Caco-2 (cell line): ENCODE results near the gene ATP8A1. TPM values are rescaled to one million over a fixed set of nuclear protein-coding genes. Genes with fewer than 3 reads are reported as not detected.

Source experiments
- BruUV-seq: library from RNA; stranded (reverse); fragments of 400-500 nt; replicated peaks from 2 replicates; lab custom pipeline; 2021; lab: Mats Ljungman, UMichigan
- CTCF ChIA-PET: fragments of 300-600 bp; sonication (Branson Sonifier 250); formaldehyde crosslinking; loops from one replicate; lab custom pipeline; 2022; ENCODE audit warnings: antibody characterized with exemption; lab: Charles Lee
- POLR2A ChIA-PET: fragments of 300-600 bp; sonication (Branson Sonifier 250); formaldehyde crosslinking; loops from one replicate; lab custom pipeline; 2022; ENCODE audit warnings: antibody characterized with exemption; lab: Charles Lee
- DNase-seq, 2 experiments: peaks; one replicate each; pipeline versions ENCODE4 v3.0.0 to v3.0.0-alpha.2; 2020 to 2022
- H3K27me3 ChIP-seq: replicated peaks from 2 replicates; pipeline ENCODE4 v1.6.0; 2011; ENCODE audit warnings: low read length; ENCODE audit not compliant: control insufficient read depth, insufficient read depth
- H3K36me3 ChIP-seq: 2 replicates; pipeline ENCODE4 v1.5.1; 2011; ENCODE audit warnings: low read length; ENCODE audit not compliant: control insufficient read depth, insufficient read depth
- H3K4me1 ChIP-seq: fragments of 250-450 bp; sonication (Bioruptor Pico); 2 replicates; pipeline ENCODE4 v1.5.1; 2020; ENCODE audit warnings: mild to moderate bottlenecking
- H3K4me3 ChIP-seq: 2 replicates; pipeline ENCODE4 v1.5.1; 2011; ENCODE audit warnings: low read depth, mild to moderate bottlenecking, control low read depth, low read length
- H3K9me3 ChIP-seq: fragments of 250-450 bp; sonication (Bioruptor Pico); 2 replicates; pipeline ENCODE4 v1.5.1; 2020; ENCODE audit warnings: mild to moderate bottlenecking, moderate library complexity
- H3K27ac Mint-ChIP-seq: one replicate; pipeline ENCODE4 v1.8.0; 2022; ENCODE audit warnings: mixed read lengths; ENCODE audit not compliant: unreplicated experiment
- H3K27me3 Mint-ChIP-seq: one replicate; pipeline ENCODE4 v1.8.0; 2022; ENCODE audit warnings: mixed read lengths; ENCODE audit not compliant: insufficient read depth, unreplicated experiment
- H3K36me3 Mint-ChIP-seq: one replicate; pipeline ENCODE4 v1.8.0; 2022; ENCODE audit warnings: mild to moderate bottlenecking, mixed read lengths; ENCODE audit not compliant: insufficient read depth, unreplicated experiment
- H3K4me1 Mint-ChIP-seq: one replicate; pipeline ENCODE4 v1.8.0; 2022; ENCODE audit warnings: low read depth, mixed read lengths; ENCODE audit not compliant: unreplicated experiment
- H3K4me3 Mint-ChIP-seq: one replicate; pipeline ENCODE4 v1.8.0; 2022; ENCODE audit warnings: mild to moderate bottlenecking, moderate library complexity, mixed read lengths; ENCODE audit not compliant: unreplicated experiment
- H3K9me3 Mint-ChIP-seq: one replicate; pipeline ENCODE4 v1.8.0; 2022; ENCODE audit warnings: mixed read lengths; ENCODE audit not compliant: unreplicated experiment
- CTCF ChIP-seq, 2 experiments: fragments of 200-600 bp in 1 of 2; IDR thresholded peaks; 1 replicate in 1 of 2; 2 replicates in 1 of 2; pipeline versions ENCODE4 v1.5.1 to v1.8.0; 2011 to 2022; ENCODE audit warnings: antibody characterized with exemption in 1 of 2, control low read depth in 1 of 2, inconsistent platforms in 1 of 2, low read depth in 1 of 2, low read length in 1 of 2, mild to moderate bottlenecking in 1 of 2, moderate library complexity in 1 of 2; ENCODE audit not compliant: insufficient read depth in 1 of 2, severe bottlenecking in 1 of 2, unreplicated experiment in 1 of 2
- intact Hi-C: fragments of 100-400 bp; cut with micrococcal nuclease; formaldehyde crosslinking; loops from one replicate; pipeline ENCODE4 v1.10.0; 2022; ENCODE audit not compliant: unreplicated experiment
- total RNA-seq: library from RNA; stranded (reverse); gene quantifications from 2 replicates; pipeline ENCODE4 v1.2.3, GENCODE V29; 2022

Gene ATP8A1
- total RNA-seq, 1 experiment from 2014 or later: 9.3 TPM

GRCh38 chr4:42579903-42580302 is 77.0 kb downstream of the ATP8A1 start:
- BruUV-seq: no TSS peak
- POLR2A ChIA-PET: no interaction called here
- no peak for TF ChIP-seq CTCF (IDR thresholded peaks at IDR 0.05; ENCODE audit: insufficient read depth in 1 of 2, low read depth in 1 of 2, low read length in 1 of 2, severe bottlenecking in 1 of 2, unreplicated experiment in 1 of 2)

DNA sequence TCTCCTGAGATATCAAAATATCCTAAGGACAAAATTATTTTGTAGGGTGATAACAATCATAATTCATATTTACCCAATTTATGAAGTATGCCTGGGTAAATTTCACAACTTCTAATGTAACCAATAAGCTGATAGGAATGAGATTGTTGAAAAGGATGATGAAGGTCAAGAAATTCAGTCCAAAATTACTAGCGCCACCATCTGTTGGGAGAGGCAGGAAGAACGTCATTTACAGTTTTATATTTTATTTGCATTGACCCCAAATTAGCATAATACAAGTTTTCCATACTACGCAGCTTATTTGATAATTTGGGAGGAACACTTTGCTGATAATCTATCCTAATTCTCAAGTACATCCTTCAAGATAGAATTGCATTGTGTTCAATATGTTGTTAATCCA is 78.7 kb downstream of the ATP8A1 start:
- no peaks in the 10 kb centered on the region for H3K36me3 ChIP-seq
- no peaks in the 10 kb centered on the region for H3K27me3 ChIP-seq
- intact Hi-C loops: no loop called here
- DNase-seq: no peak
- BruUV-seq: no TSS peak
- Mint-ChIP-seq H3K4me1 (no peaks in the 10 kb centered on the region), H3K9me3 (no peaks in the 10 kb centered on the region), H3K36me3 (no peaks in the 10 kb centered on the region), H3K27me3 (no peaks in the 10 kb centered on the region), H3K4me3 (no peak overlapping the region), H3K27ac (no peak overlapping the region)
- H3K4me1 ChIP-seq: no peaks in the 10 kb centered on the region
- H3K4me3 ChIP-seq: no peak overlapping the region
- ChIA-PET POLR2A (no interaction called here), CTCF (no interaction called here)
- no peaks in the 10 kb centered on the region for H3K9me3 ChIP-seq
- no peak for TF ChIP-seq CTCF (IDR thresholded peaks at IDR 0.05; ENCODE audit: insufficient read depth in 1 of 2, low read depth in 1 of 2, low read length in 1 of 2, severe bottlenecking in 1 of 2, unreplicated experiment in 1 of 2)

More at GRCh38 chr4:42579903-42580302, 77.0 kb downstream of the ATP8A1 start:
- no peak overlapping the region for H3K4me3 Mint-ChIP-seq
- H3K4me1 Mint-ChIP-seq: no peaks in the 10 kb centered on the region
- intact Hi-C loops: no loop called here
- no peak for DNase-seq
- H3K4me3 ChIP-seq: no peak overlapping the region
- no peaks in the 10 kb centered on the region for H3K27me3 ChIP-seq
- H3K27ac Mint-ChIP-seq: no peak overlapping the region
- no peaks in the 10 kb centered on the region for H3K4me1 ChIP-seq
- H3K9me3 Mint-ChIP-seq: no peaks in the 10 kb centered on the region
- H3K9me3 ChIP-seq: no peaks in the 10 kb centered on the region
- CTCF ChIA-PET: no interaction called here
- no peaks in the 10 kb centered on the region for H3K36me3 ChIP-seq
- H3K27me3 Mint-ChIP-seq: no peaks in the 10 kb centered on the region
- no peaks in the 10 kb centered on the region for H3K36me3 Mint-ChIP-seq

DNA sequence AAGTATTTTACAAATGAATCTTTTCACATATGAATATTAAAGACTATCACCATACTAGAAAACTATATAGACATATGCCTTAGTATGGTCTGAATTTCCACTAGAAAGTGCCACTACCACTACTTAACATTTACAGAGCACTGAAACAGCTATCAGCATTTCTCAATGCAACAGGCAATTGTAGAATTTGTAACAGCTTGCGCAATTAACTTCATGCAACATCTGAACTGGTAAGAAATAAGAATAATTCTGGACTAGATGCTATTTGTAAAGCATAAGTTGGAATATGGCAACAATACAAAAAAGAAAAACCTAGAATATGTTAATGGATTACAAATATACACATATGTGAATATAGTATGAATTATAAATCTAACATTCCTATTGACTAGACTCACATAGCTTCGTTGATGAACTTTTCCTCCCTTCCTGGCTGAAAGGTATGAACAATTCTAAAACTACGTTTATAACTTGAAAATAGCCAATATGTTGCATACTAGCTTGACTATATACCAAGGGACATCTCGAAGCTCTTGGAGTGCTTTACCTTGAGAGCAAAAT is 82.0 kb downstream of the ATP8A1 start:
- H3K36me3 Mint-ChIP-seq: no peaks in the 10 kb centered on the region

More for the DNA sequence above, 82.0 kb downstream of the ATP8A1 start:
- H3K4me1 ChIP-seq: no peaks in the 10 kb centered on the region
- H3K36me3 ChIP-seq: no peaks in the 10 kb centered on the region
- H3K9me3 ChIP-seq: no peaks in the 10 kb centered on the region
- ChIA-PET CTCF (no interaction called here), POLR2A (no interaction called here)
- no peaks in the 10 kb centered on the region for H3K9me3 Mint-ChIP-seq
- BruUV-seq: no TSS peak
- H3K27me3 ChIP-seq: no peaks in the 10 kb centered on the region
- intact Hi-C loops: loop anchor here (5.0 kb wide), 1 partner anchor 97 kb away; no protein-coding TSS in a partner anchor
- no peak for TF ChIP-seq CTCF (IDR thresholded peaks at IDR 0.05; ENCODE audit: insufficient read depth in 1 of 2, low read depth in 1 of 2, low read length in 1 of 2, severe bottlenecking in 1 of 2, unreplicated experiment in 1 of 2)
- no peak overlapping the region for H3K4me3 ChIP-seq
- no peak for DNase-seq
- no peaks in the 10 kb centered on the region for H3K27me3 Mint-ChIP-seq
- no peak overlapping the region for H3K4me3 Mint-ChIP-seq
- no peaks in the 10 kb centered on the region for H3K4me1 Mint-ChIP-seq
- no peak overlapping the region for H3K27ac Mint-ChIP-seq
